Cortex of kidney (tissue), 1 donor: ENCODE results near the gene TEC.

Experiments used
- DNase-seq: peaks from one replicate; lab custom pipeline; 2025; lab: John Stamatoyannopoulos, UW

Gene TEC

DNA sequence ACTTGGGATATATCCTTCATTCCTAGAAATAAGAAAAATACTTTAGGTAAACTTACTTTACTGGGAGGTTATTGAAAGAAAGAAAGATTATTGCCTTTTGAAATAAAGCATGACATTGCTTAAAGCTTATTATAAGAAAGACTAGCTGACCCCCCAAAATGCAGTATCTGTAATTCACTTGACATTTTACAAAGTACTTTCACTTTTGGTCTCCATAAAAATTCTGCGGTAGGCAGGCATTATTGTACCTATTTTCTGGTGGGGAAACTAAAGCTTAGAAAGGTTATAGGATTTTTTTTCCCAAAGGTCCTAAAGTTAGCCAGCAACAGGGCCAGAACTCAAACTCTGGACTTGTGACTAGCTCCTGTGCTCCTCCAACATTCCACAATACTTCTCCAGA lies 105.9 kb downstream of the TEC start:
- DNase-seq: no peak

DNA sequence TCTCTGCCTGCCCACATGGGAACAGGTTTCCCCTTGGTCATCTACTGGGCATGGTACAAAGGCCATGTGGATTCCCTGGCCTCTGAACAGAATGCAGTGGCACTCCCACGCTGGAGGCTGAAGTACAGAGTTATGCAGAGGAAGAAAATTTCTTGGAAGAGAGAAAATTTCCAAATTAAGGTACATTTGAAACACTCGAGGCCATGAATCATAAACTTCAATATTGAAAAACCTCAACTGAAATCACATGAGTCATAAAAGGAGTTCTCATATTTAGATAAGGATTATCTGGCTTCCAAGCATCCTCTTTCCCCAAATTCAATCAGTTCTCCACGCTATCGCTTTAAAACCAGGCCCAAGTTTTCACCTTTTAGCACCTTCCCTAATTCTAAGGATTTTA lies 107.5 kb downstream of the TEC start:
- no peak for DNase-seq

DNA sequence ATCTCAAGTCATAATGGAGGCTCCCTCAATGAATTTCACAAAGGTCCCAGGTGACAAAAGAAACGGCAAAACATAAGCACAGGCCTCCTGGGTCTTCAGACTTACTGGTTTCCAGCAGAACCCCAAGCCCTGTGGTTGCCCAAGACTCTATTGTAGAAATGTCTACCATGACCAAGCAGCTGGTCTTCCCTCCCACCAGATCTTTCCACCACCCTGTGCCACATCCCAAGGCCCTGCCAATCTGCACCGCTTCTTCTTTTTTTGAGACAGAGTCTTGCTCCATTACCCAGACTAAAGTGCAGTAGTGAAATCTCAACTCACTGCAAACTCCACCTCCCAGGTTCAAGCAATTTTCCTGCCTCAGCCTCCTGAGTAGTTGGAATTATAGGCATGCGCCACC lies 112.4 kb downstream of the TEC start:
- DNase-seq: no peak

DNA sequence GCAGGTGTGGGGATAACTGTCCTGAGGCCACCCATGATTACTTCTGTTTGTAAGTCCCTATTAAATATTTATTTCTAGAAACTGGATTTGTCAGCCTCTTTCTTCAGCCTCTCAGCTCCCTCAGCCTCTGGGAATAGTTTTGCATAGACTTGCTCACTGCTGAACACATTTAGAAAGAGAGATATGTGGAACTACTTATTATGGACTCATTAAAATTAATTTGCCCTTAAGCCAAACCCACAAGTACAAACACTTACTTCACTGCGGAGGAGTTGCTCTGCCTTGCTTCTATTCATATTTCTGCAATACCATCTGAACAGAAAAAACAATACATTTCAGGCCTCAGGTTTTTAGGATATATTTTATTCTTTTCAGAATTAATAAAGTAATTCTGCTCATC lies 113.2 kb downstream of the TEC start:
- DNase-seq: no peak

DNA sequence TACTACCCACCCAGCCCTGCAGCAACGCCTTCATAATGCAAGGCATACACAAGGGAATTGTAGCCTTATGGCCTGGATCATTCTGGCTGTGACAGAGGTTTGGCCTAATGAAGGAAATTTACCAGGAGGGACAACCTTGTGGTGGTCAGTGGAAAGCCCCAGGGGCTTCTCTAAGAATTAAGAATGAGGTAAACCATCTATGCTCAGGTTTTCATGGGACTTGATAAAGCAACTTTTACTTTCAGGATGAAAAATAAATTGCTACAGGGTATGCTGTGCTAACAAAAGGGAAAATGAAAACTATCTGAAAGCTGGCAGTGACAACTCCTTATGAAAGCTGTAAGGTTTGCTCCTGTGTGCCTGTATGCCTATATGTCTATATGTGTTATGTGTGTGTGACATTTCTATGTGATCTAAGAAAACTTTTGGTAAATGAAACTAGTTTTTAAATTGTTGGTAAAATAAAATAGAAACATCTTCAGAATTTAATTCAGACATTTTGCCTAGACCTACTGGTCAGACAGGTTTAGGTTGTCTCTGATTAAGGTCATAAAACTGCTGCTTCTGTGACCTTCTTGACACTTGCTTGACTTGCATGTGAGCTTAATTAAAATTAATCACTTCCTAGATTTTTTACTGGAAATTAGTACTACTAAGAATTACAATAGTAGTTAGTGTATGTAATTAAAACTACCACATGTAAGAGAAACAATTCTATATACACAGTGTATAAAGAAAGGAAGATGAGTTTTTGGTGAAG lies 115.7 kb downstream of the TEC start:
- no peak for DNase-seq

DNA sequence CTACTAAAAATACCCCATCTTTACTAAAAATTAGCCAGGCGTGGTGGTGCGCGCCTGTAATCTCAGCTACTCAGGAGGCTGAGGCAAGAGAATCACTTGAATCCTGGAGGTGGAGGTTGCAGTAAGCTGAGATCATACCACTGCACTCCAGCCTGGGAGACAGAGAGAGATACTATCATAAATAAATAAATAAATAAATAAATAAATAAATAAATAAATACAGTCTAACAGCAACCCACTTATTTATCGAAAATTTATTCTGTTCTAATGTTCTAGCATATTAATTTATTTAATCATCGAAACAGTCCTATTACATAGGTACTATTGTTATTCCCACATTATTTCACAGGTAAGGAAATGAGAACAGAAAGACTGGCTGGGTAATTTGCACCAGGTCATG lies 117.4 kb downstream of the TEC start:
- DNase-seq: no peak

DNA sequence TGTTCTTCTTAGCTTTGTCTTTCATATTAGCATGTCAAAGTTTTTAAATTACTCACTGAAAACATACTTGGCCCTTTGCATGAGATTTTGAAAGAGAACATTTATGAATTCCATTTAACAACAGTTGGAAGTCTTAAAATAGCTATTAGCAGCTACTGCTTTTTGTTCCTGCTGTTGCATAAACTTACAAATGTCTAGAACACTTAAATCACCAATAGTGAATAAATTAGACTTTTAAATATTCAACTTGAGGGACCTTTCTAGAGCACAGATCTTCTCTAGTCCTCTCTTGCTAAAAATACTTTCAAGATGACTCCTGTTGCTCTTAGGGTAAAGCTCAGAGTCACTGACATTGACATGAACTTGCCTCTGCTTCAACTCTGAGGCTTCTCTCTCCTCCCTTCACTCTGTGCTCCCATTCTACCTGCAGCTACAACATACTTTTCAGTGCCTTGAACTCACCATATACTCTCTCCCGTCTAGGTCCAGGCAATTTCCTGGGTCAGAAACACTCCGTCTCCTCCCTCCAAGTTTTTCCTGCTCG lies 119.7 kb downstream of the TEC start:
- DNase-seq: no peak

DNA sequence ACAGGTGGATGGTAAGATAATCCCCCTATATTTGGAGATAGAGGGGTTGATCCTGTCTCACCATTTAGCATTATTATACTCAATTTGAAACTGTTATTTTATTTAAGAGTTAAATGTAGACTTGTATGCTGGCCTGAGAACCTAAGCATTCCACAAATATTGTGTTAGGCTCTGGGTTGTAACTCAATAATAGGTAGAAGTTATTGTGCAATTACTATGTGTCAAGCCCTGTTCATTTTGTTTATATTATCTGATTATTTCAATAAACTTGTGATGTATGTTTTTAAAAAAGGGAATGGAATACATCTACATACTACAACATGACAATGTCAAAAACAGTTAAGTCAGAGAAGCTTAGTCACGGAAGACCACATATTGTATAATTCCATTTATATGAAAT lies 122.0 kb downstream of the TEC start:
- DNase-seq: no peak

DNA sequence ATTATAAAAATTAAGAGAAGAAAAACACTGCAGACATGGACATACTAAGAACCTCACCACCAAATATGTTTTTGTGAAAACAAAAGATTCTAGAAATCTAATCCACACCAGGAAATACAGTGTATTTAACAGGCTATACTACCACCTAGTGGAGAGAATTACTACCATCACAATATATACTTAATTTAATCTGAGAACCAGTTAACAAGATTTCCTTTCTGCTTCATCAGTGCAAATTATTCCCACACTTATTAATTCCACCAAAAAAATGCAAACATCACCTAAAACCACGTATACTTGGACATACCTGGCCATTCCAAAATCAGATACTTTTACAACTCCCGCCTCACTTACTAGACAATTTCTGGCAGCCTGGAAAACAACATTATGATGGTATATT lies 128.6 kb downstream of the TEC start:
- no peak for DNase-seq

DNA sequence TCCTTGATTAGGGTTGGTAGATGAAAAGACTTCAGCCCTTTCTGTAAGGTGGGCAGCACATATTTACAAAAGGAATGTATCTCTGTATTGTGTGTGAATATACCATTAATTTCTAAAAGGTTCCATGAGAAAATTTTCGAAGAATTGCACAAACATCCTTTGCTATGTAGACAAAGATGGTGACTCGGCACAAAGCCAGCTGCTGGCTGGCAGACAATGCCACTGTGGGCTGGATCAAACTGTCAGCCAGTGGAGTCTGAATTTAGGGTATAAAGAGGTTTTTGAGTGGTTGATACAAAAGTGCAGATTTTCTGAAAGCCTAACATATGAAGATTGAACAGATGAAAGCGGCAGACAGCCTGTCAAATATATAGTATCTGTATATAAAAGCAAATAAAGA lies 129.9 kb downstream of the TEC start:
- no peak for DNase-seq

DNA sequence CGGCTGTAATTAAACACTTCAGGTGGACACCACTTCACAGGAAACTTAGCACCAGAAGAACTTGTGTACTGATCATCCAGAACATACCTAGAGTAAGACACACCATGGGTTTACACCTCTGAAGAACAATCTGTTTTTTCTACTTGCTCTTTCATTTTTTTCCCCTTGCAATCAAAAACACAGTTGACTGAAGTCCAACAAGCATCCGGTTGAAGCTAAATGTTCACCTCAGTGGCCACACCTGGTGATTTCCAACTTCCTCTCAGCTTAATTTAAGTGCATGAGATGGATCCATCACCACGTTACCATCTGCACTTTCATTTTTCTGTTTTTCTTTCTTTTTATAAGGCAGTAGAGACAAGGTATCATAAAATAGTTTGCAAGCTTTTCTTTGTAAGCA lies 130.7 kb downstream of the TEC start:
- DNase-seq: no peak

DNA sequence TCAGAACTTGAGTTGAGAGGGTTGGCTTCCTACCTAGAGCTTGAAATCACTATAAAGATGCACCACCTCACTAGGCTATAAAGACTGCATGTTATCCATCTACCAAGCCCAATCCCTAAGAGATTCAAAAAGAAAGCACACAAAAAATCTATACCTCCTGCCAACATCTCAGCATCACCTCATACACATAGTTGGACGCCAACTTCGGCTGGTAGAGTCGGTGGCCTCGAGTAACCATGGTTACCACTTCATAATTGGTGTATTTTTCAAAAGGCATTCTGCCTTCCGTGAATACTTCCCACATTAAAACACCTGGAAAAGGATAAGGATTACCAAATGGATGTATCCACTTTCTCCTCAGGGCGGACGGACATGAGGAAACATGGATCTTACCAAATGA lies 131.1 kb downstream of the TEC start:
- DNase-seq: no peak

DNA sequence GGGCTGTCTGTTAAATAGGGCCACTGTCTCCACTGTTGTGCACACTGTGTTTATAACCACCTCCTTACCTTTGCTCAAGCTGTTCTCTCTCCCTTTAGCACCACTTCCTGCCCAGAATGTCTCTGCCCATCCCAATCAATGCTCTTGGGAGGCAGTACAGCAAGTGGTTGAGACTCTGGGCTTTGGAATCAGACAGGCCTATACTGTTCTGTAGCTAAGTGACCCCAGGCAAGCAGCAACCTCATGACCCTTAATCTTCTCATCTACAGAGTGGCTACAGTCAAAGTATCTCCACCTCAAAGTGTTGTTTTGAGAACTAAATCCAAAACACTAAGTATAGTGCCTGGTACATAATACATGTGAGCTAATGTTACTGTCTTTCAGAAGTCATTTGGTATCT lies 131.8 kb downstream of the TEC start:
- DNase-seq: no peak

DNA sequence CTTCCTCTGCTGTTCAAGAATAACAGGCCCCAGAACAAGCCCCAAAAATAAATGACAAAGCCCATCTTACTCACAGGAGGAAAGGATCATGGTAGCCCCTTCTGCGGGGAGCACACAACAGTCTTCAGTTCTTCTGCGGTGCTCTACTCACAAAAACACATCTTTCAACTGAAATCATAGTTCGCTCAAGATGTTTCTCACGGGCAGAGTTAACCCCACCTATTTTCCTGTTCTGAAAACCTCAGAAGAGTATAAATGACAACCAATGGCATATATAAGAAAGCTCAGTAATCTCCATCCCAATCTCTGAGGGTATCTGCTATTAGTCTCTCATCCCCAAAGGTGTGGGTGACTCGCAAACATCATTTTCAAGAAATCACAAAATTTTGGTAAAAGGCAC lies 135.6 kb downstream of the TEC start, which contains the start of gene TXK:
TSS of gene TXK (minus strand) at position 170 of the 400 bp plus-strand sequence. CDS start at position 90, 80 bp downstream.
- no peak for DNase-seq

DNA sequence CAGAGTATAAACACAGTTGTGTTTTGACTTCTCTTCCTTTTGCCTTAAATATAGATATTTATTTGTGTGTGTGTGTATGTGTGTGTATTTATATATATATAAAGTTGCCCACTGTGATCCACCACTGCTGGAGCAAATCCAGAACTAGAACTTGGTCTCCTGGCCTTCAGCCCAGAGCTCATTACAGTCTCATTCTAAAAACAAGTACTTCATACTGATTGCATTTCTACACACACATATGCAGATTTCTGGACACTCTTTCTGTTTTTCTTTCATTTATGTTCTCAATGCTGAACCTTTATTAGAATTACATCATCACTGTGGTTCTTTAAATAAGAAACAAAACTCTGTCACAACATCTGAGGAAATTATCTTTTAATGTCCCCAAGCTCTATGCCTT lies 136.0 kb downstream of the TEC start:
- DNase-seq: no peak

DNA sequence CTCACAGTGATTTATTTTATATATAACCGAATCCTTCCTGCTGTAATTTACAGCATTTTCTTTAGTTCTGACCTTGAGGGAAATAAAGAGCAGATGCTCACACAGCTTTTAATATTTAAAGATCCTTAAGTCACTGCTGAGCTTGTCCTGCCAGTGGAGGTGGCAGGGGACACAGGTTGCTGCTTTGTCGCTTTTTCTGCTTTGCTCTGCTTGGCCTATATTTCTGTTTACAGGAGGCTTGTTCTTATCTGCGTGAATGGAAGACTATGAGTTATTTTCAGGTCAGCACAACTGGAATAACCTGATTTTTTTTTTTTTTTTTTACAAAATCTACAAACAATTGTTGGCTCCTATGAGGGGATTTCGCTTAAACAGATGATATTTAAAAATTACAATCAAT lies 137.9 kb downstream of the TEC start:
- no peak for DNase-seq

DNA sequence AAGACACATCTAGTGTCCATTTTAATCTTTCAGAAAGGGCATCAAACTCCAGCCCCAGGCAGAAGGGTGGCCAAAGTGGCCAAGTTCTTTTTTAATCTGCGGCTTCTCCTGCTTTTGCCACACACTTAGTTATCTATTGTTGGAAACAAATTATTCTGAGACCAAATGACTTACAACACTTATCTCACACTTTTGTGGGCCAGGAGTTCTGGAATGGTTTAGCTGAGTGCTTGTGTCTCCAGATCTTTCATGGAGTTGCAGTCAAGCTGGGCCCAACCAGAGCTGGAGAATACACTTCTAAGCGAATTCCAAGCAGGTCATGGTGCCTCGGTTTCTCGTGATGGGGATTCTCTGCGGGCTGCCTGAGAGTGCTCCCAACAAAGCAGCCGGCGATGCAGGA lies 139.5 kb downstream of the TEC start:
- no peak for DNase-seq

DNA sequence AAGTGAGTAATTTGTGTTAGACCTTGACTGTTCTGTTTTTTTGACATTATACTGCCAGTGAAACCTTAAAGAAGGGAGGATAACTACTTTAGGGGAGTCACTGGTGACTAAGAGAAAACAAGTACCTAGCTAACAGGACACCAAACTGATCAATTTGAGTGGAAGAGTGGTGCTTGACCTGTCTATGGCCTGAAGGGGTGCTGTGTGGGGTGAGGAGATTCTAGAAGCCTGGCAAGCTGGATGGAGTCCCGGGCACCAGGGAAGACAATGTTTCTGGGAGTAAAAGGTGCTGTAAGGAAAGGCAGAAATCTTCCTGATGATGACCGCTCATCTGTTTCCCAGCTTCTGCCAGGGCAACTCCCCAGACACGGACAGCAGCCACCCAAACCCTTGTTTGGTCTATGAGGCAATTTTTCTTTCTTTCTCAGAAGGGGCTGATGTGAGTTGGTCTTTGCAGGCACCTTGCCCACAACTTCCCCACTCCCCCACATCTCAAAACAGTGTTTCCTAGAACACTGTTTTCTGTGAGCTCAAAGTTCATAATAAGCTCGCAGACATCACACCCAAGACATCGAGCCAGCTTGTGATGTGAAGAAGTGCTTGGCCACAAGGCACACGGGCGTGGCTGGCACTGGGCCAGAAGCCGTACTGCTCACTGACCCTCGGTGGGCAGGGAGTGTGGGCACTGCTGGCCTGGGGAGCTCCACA lies 140.2 kb downstream of the TEC start:
- no peak for DNase-seq

DNA sequence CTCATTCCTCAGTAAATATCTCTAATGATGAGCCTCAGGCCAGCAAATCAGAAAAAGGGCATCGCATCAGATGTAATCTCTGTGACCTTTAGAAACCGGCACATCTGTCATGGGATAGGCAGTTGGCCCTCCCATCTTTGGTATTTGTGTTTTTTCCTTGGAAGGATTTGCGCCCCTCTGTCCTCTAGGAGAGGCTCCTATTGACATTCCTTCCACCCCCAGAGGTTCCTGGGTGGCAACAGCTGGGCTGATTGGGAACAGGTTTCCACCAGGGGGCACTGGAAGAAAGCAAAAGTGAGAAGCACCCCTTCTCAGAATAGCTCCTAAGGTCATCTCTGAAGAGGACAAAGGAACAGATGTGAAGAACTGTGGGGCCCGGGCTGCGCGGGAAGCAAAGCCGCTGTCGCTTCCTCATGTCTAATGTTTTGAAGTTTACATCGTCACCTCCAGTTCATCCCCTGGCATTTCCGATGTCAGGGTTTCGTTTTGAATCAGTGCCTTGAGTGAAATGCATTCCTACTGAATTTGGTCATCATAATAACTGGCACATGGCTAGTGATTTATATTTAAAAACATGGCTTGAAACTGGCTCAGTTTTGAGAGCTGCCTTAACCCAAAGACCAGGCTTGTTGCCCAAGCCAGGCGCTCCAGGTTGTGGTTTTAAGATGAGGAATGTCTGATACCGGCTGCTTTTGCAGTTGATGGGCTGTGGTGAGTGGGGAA lies 141.8 kb downstream of the TEC start:
- DNase-seq: no peak

DNA sequence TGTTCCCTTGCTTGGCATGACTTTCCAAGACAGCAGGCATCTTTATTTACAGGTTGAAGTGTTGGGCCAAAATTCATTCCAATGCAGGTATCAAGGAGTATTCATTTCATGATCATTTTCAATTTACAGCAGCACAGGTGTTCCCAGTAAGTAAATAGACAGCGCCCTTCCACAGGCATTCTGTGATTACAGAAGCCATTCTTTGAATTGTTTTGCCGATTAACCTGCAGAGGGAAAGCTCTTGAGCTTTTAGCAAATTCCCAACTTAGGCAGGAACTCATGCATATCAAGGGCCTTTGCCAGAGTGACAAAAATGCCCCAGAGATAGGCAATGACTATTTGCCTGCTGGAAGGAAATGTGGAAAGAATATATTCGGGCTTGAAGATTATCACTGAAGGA lies 142.4 kb downstream of the TEC start:
- DNase-seq: no peak

DNA sequence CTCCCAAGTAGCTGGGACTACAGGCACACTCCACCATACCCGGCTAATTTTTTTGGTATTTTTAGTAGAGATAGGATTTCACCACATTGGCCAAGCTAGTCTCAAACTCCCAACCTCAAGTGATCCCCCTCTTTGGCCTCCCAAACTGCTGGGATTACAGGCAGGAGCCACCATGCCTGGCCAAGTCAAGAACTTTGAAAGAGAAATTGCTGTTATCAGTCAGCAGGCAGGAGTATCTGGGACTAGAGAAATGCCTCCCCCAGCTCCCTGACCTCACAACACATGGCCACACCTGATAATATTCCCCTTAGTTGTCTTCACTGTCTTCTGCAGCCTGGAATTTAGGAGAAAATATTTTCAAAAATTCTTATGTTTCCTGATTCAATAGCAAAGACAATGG lies 143.0 kb downstream of the TEC start:
- DNase-seq: no peak

DNA sequence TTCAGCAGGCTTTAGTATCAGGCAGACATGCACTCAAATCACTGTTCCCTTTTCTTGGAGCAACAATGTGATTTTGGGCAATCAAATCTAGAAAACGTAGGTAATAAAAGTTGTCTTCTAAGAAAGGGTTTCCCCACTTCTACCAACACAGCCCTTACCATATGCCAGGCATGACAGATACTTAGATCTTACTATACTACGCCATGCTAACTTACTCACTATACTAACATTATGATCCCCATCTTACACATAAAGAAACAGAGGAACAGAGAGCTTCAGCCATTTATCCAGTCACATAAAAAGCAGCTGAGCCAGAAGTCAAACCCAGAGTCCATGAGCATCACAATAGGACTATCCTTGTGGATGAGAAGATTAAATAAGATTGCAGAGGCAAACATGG lies 144.8 kb downstream of the TEC start:
- no peak for DNase-seq

DNA sequence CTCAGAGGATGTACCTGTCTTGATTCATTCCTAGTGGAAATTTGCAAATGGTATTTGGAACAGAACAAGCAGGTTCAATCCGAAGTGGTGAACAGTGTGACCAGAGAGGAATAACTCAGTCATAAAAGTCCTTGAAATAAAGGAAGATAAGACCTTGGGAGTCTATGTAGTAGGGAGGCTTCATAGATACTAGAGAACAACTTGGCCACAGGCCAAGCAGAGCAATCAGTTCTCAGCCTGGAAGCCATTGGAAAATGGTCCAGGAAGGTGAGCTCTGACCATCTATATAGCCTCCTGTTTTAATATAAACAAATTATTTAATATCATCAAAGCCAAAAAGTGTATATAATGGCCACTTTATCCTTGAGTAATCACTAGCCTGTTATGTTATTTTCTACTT lies 146.9 kb downstream of the TEC start:
- DNase-seq: no peak
